T47D (cell line): ENCODE data around the gene MAP2K3.
"Not testable (repeated sequence)": the region's sequence is repeated elsewhere in the genome, so short reads cannot be mapped to it uniquely, and the experiment has no call there.

Experiments used
- DNase-seq, 2 experiments: peaks; one replicate each; pipeline versions ENCODE4 v3.0.0 to v3.0.0-alpha.2; 2011 to 2012; ENCODE audit warnings: low read depth in 1 of 2, low spot score in 1 of 2
- JUND ChIP-seq: IDR thresholded peaks from 2 replicates; pipeline ENCODE4 v1.6.1; 2012; ENCODE audit warnings: low read depth
- in situ Hi-C: cut with HindIII; loops from 2 replicates; pipeline ENCODE4 v1.10.0; 2016; ENCODE audit warnings: low sequenced_read_pairs, low pct_unique_long_range_greater_than_20kb

Gene MAP2K3

DNA sequence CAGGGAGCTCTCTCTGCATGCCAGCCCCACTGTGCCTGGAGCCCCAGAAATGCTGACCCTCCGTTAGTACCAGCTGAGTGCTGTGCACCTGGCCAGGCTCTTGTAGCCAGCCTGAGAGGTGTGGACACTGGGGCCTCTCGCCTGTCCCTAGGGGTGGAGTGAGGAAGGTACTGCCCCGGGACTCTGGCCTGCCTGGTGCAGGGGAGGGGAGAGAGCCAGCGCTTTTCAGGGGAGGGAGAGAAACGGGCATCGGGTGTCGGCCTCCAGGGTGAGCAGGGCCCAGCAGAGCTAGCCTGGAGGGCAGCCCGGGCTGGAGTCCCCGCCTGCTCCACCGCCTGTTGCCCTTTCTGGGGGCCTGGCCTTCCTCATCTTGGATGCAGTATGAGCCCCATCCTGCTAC is 13.1 kb downstream of the MAP2K3 start:
- in situ Hi-C loops, result no loop called here

DNA sequence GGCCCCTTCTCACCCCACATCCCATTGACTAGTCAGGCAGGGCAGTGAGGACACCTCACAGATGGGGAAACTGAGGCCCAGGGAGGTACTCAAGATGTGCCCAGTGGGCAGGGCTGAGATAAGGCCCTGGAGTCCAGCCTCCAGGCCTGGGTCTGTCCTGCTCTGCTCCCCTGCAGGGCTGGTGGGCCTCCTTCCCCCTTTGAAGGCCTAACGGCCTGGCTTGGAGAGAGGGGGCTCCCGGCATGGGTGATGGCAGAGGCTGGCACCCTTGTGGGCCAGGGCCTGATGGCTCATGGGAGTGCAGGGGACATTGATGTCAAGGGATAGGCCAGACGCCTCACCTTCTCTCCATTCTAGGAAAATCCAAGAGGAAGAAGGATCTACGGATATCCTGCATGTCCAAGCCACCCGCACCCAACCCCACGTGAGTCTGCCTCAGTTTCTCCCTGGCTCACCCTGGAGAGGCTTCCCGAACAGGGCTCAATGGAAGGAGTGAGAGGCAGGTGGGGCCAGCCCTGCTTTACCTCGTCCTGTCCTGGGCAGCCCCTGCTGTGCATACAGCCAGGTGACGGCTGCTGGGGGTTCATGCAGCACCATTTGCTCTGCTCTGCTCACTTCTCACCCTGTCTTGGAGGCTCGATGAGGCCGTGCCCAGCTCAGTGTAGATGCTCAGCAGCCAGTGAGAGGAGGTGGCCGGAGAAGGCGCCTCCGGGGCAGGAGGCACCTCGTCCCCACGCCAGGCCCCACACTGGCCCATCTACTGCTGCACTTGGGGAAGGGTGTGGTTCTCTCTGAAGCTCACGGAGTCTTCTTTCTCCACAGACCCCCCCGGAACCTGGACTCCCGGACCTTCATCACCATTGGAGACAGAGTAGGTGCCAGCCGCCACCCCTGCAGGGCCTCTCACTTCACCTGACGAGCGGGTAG is 13.8 kb downstream of the MAP2K3 start:
- TF ChIP-seq JUND, result no peak
- in situ Hi-C loops, result no loop called here
- DNase-seq, result no peak

More for the DNA sequence above, 13.1 kb downstream of the MAP2K3 start:
- no peak for DNase-seq
- no peak for TF ChIP-seq JUND

DNA sequence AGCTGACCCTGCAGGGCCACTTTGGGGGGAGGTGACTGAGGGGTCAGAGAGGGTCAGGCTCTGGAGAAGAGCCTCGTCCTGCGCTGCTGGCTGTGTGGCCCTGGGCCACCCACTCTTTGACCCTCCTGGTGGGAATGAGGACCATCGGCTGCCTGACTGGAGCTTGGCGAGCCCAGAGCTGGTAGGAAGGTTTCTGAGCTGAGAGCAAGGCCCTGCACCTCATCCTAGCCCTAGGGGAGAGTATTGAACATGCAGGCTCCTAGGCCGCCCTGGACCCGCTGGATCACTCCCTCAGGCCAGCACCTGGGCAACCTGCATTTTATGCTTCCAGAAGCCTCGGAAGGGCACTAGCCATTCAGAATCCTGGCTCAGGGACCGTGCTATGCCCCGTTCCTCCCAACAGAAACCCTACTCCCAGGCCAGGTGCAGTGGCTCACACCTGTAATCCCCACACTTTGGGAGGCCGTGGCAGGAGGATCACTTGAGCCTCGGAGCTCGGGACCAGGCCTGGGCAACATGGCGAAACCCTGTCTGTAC is 14.5 kb downstream of the MAP2K3 start:
- no peak for TF ChIP-seq JUND
- in situ Hi-C loops, result no loop called here

DNA sequence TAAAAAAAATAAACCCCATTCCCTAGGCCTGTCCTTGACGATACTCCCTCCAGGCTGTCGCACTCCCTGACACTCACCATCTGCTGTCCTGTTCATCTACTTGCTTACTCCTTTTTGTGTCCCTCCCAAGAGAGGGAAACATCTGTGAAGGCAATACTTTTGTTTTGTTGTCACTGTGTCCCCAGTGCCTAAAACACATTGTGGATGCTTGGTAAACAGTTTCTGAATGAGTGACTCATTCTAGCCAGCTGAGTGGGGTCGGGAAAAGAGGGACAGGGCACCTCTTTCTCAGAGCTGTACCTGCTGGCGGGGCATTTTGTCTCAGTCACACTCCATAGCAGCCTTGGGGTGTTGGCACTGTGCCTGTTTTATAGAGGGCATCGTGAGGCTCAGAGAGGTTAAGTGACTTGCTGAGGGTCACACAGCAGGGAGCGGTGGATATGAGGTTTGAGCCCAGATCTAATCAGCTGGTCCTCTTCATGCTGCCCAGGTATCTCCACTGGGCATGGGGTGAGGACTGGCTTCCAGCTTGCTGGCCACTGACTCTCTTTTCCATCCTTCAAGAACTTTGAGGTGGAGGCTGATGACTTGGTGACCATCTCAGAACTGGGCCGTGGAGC is 15.6 kb downstream of the MAP2K3 start:
- in situ Hi-C loops, result no loop called here
- TF ChIP-seq JUND, result no peak
- no peak for DNase-seq

More for the DNA sequence above, 14.5 kb downstream of the MAP2K3 start:
- DNase-seq, result no peak

DNA sequence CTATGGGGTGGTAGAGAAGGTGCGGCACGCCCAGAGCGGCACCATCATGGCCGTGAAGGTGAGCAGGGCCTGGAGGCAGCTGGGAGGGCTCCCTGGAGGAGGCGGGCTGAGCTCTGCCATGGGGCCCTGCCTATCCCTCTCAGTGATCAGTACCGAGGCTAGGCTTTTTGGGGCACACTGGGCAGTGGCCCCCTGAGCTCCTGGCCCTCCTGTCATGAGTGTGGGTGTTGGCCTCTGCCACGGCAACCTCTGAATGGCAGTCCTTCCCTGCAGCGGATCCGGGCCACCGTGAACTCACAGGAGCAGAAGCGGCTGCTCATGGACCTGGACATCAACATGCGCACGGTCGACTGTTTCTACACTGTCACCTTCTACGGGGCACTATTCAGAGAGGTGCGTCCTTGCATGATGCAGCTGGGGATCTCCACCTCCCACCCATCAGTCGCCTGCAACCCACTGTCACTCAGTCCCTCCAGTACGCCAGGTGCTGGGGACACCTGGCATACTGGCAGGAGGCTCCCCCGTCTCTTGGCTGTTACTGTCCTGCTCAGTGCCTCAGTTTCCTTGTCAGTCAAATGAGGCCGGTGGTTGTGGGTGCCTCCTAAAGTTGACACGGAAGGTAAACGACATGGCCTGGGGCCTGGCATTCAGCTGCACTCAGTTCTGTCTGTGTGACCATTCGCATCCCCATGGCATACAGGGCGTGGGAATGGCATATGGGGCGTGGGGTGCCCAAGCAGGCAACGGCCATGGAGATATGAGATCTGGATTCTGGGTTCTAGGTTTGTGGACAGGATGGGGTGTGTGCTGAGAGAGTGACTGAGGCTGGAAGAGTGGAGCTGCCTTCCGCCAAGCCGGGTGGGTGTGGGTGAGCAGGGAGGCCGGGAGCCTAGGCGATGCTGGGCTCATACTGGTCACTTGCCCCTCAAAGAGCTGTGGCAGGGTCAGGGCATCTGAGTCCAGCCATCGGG is 16.4 kb downstream of the MAP2K3 start:
- TF ChIP-seq JUND, result no peak
- in situ Hi-C loops, result no loop called here
- DNase-seq, result no peak

DNA sequence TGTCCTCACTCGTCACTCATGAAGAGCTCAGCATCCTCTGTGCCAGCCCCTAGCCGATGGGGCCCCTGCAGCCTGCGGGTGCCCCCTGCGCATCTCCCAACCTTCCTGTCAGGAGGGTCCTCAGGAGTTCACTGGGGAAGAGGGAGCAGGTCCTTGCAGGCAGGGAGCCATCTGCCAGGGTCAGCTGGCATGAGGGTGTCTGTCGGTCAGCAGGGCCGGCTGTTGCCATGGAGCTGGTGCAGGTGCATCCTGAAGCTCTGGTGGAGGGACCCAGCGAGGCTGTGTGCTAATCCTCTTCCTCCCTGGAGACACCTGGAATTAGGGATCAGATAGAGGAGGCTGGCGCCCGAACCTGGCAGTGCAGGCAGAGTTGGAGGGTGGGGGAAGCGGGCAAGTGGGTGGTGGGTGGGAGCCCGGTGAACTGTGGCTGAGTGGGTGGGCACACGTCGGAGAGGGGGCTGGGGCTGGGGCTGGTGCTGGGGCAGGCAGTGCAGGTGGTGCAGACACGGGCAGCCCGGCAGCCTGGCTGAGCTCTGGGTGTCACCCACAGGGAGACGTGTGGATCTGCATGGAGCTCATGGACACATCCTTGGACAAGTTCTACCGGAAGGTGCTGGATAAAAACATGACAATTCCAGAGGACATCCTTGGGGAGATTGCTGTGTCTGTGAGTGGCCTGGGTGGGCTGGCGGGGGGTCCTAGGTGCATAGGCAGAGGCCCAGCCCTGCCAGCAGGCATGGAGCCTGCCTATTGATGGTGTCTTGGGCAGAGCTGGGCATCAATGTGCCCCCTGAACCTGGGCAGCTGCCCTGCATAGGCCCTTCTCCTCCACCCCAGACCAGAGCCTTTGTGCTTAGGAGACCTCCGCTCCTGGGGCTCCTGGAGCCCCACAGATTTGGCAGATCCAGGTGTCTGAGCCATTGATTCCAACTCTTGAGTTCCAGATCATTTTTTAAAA is 17.4 kb downstream of the MAP2K3 start:
- no peak for TF ChIP-seq JUND
- DNase-seq, result no peak
- in situ Hi-C loops, result no loop called here

DNA sequence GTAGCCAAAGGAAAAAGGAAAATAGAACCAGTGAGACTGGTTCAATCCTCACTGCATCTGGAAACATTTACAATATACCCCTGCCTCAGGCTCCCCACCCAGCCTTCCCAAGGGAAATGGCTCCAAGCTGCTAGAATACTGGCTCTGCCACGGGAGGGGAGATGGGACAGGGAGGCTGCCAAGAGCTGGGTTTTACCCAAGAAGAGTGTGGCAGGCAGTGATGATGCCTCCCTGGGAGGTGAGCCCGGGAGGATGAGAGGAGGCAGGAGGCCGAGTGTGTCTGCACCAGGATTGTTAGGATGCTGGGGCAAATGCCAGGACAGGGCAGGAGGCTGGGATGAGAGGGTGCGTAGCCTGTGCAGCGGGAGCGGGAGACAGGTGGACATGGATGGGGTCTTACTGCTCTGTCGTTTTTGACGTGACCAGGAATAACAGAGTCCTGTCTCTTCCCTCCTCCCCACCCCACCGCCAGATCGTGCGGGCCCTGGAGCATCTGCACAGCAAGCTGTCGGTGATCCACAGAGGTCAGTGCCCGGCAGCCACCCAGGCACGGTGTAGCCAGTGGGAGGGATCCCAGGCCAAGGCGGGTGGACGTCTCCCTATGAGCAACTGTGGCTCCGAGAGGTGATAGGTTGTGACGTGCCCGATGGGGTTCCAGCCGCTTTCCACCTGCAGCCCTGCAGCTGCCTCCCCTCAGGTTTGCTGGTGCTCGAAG is 18.4 kb downstream of the MAP2K3 start:
- DNase-seq, result no peak
- in situ Hi-C loops, result no loop called here
- TF ChIP-seq JUND, result no peak

DNA sequence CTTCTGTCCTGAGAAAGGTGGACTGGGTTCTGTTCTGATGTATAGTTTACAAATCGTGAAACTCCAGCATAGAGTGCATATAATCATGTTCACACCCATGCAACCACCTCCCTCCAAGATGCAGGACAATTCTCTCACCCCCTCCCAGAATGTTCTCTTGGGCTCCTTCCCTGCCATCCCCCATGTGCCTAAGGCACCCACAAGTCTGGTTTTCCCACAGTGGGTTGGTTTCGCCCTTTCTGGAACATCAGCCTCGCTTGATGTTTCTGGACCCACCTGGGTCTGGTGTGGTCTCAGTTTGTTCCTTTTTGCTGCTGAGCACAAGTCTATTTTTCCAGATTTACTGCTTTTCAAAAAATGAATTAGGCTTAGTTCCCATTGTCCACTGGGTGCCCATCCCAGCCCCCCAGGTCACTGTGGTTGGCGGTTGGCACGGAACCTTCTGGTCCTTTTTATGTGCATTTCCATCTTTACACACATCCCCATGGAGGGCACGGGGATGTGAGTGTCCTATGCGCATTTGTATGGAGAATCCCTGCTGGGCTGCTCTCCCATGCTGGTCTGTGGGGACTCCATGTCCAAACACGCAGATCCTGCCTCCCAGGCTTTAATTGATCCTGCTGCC is 19.0 kb downstream of the MAP2K3 start:
- DNase-seq, result no peak
- in situ Hi-C loops, result no loop called here
- no peak for TF ChIP-seq JUND

DNA sequence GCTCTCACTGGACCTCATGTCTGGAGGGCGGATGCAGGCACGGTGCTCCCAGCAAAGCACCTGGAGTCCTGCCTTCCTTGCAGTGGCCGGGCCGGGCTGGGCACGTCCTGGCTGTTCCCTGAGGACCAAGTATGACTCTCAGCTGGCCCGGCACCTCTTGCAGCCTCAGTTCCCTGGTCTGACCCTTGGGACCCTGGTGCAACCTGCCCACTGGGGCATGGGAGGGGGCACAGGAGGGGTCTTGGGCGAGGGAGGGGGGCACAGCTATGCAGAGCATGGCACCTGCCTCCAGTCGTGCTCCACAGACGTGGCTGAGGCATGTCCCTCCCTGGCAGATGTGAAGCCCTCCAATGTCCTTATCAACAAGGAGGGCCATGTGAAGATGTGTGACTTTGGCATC is 19.6 kb downstream of the MAP2K3 start:
- in situ Hi-C loops, result no loop called here
- DNase-seq, result no peak
- TF ChIP-seq JUND, result no peak

DNA sequence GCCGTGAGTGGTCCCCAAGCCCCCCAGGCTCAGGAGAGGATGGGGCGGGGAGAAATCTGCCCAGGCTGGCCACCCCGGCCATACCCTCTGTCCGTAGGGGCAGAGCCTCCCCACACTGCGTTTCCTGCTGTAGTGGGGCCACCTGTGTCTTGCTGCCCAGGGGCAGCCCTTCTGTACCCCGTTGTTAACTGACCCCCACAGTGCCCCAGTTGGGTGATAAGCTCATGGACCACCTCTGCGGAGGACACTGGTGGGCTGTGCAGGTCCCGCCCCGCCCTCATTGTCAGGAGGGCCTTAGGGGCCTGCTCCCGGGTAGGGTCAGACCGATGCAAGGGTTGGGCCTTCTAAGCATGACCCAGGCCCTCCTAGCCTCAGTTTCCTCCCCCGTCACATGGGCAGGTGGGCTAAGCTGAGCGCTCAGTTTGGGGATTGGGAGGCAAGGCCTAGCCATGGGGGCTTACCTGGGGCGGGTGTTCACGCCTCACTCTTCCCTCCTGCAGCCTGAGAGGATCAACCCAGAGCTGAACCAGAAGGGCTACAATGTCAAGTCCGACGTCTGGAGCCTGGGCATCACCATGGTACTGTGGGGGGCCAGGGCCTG is 20.1 kb downstream of the MAP2K3 start:
- DNase-seq, in situ Hi-C loops: not testable (repeated sequence)

DNA sequence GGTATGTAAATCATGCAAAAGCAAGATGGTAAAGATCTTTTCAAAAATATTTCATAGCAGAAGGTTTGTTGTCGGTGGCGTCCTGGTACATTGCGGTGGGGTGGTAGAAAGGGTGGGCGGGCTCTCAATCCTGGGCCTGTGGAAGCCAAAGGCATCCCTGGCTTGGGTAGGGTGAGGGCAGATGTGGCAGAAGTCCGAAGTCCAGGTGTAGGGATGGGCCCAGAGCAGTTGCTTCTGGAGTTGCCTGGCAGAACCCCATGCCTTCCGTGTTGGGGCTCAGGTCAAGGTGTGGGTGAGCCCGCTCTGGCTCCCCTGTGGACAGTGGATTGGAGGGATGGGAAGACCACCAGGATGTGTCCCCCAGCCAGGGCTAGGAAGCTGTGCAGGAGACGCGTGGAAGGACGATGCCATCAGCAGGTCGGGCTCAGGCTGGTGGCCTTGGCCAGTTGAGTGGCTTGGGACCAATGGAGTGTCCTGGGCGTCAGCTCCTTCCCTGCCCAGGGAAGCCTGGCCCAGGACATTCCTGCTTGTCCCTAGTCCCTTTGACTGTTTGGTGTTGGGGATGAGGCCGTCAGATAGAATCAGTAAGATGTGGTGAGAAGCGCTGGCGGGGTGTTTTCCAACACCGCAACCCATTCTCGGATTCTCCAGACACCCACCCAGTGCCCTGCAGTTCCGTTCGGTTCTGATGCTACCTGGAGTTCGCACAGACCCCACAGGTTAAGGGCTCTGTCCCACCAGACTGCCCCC is 21.1 kb downstream of the MAP2K3 start:
- DNase-seq, in situ Hi-C loops: not testable (repeated sequence)

DNA sequence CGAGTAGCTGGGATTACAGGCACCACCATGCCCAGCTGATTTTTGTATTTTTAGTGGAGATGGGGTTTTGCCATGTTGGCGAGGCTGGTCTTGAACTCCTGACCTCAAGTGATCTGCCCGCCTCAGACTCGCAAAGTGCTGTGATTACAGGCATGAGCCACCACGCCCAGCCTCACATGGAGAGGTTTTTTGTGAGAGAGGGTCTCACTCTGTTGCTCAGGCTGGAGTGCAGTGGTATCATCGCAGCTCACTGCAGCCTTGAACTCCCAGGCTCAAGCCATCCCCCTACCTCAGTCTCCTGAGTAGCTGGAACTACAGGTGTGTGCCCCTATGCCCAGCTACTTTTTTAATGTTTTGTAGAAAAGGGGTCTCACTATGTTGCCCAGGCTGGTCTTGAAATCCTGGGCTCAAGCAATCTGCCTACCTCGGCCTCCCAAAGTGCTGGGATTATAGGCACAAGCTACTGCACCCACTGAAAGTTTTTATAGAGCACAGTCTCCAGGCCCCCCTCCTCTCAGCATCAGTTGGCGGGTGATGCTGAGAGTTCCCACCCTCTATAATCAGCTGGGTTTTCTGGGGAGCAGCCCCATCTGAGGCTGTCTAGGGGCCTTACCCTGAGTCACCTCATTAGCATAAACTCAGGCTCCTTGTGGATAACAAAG is 22.2 kb downstream of the MAP2K3 start:
- in situ Hi-C loops, DNase-seq: not testable (repeated sequence)

DNA sequence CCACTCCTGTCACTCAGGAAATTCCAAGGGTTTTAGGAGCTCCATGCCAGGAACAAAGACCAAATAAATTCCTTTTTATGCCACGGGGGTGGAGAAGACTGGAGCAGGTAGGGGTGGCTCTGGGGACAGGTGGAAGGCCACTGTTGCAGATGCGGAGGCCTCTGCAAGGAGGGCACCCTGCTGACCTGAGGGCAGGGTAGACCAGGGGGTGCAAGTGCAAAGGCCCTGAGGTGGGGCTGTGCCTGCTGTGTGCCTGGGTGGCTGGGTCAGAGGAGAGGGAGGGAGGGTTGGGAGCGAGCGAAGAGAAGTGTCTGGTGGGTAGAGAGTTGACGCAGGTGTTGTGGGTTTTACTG is 22.7 kb downstream of the MAP2K3 start:
- in situ Hi-C loops, DNase-seq: not testable (repeated sequence)

DNA sequence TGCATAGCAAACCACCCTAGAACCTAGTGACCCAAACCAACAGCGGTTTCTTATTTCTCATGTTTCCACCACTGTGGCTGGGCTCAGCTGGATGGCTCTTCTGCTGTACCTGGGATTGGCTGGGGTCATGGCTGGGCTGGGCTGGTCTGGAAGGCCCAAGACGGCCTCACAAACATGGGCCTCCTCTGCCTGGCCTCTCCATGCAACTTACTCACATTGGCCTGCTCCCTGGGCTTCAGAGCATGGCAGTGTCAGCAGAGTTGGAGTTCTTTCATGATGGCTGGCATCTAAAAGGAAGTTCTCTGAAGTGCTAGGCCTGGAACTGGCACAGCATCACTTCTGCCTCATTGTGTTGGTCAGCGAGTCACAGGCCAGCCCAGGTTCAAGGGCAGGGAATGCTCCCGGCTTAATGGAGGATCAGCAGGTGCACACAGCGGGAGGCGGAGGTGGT is 24.4 kb downstream of the MAP2K3 start:
- in situ Hi-C loops, DNase-seq: not testable (repeated sequence)
